ENCODE measurements around the gene DOCK9.

Gene DOCK9

DNA sequence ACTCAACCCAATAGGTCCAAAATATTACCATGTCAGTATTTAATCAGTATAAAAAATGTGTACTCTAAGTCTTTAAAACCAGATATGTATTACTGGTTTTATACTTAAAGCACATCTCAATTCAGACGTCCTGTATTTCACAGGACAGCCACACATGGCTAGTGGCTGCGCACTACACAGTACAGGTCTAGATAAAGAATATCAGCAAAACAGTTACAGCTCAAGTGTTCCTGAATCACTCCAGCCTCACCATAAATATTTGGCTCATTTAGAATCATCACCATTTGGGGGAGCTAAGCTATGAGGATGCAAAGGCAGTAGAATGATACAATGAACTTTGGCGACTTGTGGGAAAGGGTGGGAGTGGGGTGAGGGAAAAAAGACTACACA, 89.0 kb downstream of the DOCK9 start:
- in situ Hi-C loops (cut with MboI; ENCODE audit: low sequenced_read_pairs), result no loop called here

- in situ Hi-C loops (cut with MboI; ENCODE audit: low sequenced_read_pairs), result no loop called here
These were observed 89.5 kb downstream of the DOCK9 start for GRCh38 chr13:98888222-98888889.

DNA sequence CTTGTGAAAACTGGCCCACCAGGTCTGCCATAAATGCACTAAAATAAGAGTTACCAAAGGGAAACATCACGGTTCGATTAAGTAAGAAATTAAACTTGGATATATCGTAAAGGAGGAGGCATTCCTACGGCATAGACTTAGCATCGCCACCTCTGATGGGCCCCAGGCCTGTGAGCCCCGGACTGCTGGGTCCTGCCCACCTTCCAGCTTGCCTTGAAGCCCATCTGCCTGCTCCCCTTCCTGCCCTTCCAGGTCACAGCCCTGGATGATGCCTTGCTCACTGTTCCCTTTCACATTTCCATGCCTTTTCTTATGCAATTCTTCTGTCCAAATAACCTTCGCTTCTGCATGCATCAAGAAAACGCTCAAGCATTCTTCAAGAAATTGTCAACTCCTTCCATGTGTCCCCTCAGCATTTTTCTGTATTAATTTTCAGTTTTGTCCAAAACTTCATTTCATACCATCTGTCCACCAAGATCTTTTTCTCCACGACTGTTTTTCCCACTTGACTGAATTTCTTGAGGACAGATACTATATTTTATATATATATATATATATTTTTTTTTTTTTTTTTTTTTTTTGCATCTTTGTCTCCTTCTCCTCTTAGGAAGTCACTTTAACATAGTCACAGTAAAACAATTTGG, 91.2 kb downstream of the DOCK9 start:
- in situ Hi-C loops (cut with MboI; ENCODE audit: low sequenced_read_pairs), result no loop called here

- in situ Hi-C loops (cut with MboI; ENCODE audit: low sequenced_read_pairs), result no loop called here
These were observed 92.3 kb downstream of the DOCK9 start for GRCh38 chr13:98885600-98885999.

DNA sequence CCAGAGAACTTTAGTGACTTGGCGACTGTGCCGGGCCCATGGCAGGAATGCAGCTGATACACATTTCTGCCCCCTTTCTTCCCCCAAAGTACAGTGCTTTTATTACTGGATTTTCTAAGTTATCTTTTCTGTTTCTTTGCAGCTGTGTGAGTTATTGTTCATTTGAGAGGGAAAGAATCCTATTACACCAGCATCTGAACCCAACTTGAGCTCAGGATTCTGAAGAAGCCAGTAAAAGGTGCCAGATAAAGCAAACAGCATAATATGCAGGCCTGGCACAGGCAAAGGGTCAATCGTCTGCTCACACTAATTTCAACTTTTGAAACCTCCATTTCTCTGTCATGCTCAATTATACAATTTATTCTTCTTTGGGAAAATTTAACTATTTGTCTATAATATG, 93.9 kb downstream of the DOCK9 start:
- in situ Hi-C loops (cut with MboI; ENCODE audit: low sequenced_read_pairs), result no loop called here

DNA sequence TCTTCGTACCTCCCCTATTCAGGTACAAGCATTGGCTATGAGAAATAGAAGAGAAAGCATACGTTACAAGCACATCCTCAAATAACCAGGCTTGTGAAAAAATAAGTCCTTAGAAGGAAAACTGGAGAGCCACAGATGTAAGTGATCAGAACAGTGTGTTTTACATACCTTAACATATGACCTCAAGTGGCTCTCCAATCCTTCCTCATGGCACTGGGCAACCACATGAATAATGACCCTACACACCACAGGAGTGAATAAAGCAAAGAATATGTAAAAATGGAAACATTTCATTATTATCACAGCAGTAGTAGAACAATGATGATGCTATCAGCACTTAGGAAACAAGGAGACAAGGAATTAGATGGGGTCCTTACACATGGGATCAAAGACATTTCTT, 96.5 kb downstream of the DOCK9 start:
- in situ Hi-C loops (cut with MboI; ENCODE audit: low sequenced_read_pairs), result no loop called here

GRCh38 chr13:98880677-98881076, 97.2 kb downstream of the DOCK9 start:
- in situ Hi-C loops (cut with MboI; ENCODE audit: low sequenced_read_pairs), result no loop called here

DNA sequence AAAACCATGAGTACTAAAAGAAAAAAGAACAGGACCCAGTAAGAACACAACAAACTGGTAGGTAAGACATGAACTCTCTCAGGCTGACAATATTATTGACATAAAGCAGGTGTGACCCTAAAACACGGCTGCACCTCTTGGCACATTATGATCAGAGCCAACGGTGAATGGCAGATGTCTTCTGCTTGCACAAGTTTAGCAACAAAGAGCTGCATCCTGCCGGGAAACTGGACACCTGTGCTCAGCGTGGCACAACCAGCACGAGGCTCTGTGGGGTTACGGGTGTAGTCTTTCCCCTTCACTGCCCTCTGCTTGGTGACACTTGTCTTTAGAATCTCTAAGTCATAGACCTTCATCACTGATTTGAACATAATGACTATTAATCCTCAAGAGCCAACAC, 97.9 kb downstream of the DOCK9 start:
- in situ Hi-C loops (cut with MboI; ENCODE audit: low sequenced_read_pairs), result no loop called here

- in situ Hi-C loops (cut with MboI; ENCODE audit: low sequenced_read_pairs), result no loop called here
These were observed 98.7 kb downstream of the DOCK9 start for GRCh38 chr13:98879127-98879520.

DNA sequence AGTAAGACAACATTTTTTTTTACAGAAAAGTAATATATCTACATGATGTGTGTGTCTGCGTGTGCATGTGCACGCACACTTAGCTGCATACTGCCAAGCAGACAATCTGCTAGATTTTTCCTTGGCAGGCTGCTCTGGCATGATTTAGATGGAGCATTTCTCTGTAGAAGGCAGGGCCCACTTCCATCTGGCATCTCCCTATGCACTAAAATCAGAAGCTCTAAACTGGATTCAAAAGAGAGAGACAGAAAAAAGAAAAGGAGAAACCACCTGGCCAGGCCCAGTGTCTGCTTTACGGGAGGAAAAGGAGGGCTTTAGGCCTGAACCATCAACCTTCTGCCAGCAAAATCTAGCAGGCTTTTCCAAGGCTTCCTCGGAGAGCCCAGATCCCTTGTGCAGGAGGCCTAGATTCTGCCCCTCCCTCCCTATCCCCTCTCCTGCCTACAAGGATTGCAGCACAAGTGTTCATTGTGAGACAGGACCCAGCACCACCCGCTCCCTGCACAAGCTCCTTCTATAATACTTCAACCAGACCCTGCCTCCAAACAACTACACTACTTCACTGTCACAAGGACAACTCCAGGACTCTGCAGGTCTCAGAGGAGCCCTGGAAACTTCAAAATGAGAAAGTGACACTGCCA, 99.3 kb downstream of the DOCK9 start:
- in situ Hi-C loops (cut with MboI; ENCODE audit: low sequenced_read_pairs), result no loop called here

GRCh38 chr13:98877936-98878335, 99.9 kb downstream of the DOCK9 start:
- in situ Hi-C loops (cut with MboI; ENCODE audit: low sequenced_read_pairs), result no loop called here

- in situ Hi-C loops (cut with MboI; ENCODE audit: low sequenced_read_pairs), result no loop called here
These were observed 100.4 kb downstream of the DOCK9 start for GRCh38 chr13:98877466-98877865.

DNA sequence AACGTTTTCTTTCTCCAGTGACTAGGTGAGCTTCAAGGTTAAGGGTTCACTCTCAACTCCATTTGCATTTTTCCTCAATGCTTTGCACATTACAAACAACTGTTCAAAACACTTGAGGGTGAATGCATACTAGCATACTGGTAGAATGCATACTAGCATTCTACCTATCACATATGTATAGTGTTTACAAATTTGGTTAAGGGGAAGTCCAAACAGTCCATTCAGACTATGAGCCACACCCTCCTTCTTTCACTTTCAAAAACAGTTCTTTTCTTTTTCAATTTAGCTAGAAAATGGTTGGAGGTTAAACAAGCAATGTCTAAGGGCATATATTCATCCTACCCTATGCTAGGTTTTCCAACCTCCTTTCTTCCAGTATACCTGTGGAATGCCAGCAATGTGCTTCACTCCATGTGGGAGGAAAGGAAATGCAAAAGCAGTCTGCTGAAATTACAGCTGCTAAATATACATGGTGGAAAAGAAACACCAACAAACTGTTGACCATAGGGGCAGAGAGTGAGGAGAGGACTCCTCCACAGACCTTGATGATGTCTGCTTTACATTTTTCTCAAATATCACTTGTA, 102.6 kb downstream of the DOCK9 start:
- in situ Hi-C loops (cut with MboI; ENCODE audit: low sequenced_read_pairs), result no loop called here

- in situ Hi-C loops (cut with MboI; ENCODE audit: low sequenced_read_pairs), result no loop called here
These were observed 103.9 kb downstream of the DOCK9 start for GRCh38 chr13:98874029-98874397.

GRCh38 chr13:98873377-98874028, 104.4 kb downstream of the DOCK9 start:
- in situ Hi-C loops (cut with MboI; ENCODE audit: low sequenced_read_pairs), result no loop called here

GRCh38 chr13:98871727-98872126, 106.1 kb downstream of the DOCK9 start:
- in situ Hi-C loops (cut with MboI; ENCODE audit: low sequenced_read_pairs), result no loop called here

DNA sequence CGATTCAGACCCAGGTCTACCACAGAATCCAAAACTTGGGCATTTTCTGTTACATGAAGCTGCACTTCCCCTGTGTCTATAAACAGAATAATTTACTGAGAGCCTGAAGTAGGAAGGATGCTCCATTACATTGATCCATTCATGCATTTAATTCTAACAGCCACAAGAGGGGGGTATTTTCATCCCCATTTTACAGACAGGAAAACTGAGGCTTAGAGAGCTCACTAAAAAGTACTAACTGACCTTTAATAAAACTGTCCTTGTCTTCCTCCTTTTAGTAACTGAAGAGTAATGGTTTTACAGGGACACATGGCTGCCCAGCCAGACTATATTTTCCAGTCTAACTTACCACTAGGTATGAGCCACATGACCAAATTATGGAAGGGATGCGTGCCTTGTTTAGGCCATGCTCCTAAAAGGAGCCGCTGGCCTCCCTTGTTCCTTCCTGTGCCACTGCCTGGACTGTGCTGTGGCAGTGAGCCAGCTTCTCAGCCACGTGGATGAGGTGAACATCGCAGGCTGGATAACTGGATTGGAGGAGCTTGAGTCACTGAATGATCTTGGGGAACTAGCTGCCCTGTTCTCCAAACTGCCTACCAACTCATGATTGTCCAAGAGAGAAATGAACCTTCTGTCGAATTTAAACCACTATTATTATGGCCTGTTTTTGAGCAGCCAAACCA, 108.3 kb downstream of the DOCK9 start:
- in situ Hi-C loops (cut with MboI; ENCODE audit: low sequenced_read_pairs), result no loop called here

- in situ Hi-C loops (cut with MboI; ENCODE audit: low sequenced_read_pairs), result no loop called here
These were observed 108.9 kb downstream of the DOCK9 start for GRCh38 chr13:98868932-98869331.

- in situ Hi-C loops (cut with MboI; ENCODE audit: low sequenced_read_pairs), result no loop called here
These were observed 111.0 kb downstream of the DOCK9 start for GRCh38 chr13:98866882-98867281.

GRCh38 chr13:98860491-98860890, 117.4 kb downstream of the DOCK9 start:
- in situ Hi-C loops (cut with MboI; ENCODE audit: low sequenced_read_pairs), result no loop called here

- in situ Hi-C loops (cut with MboI; ENCODE audit: low sequenced_read_pairs), result no loop called here
These were observed 119.7 kb downstream of the DOCK9 start for GRCh38 chr13:98858191-98858590.

Data from HL-60/S4 (cell line).